Left forelimb (tissue), 1 donor: Measurements from ENCODE around the gene TRIM37.
"Not testable (repeated sequence)": the region's sequence is repeated elsewhere in the genome, so short reads cannot be mapped to it uniquely, and the experiment has no call there.

Experiments used
- DNase-seq: peaks from one replicate; pipeline ENCODE4 v3.0.0-alpha.2; 2018; ENCODE audit warnings: low spot score

Gene TRIM37, protein sequence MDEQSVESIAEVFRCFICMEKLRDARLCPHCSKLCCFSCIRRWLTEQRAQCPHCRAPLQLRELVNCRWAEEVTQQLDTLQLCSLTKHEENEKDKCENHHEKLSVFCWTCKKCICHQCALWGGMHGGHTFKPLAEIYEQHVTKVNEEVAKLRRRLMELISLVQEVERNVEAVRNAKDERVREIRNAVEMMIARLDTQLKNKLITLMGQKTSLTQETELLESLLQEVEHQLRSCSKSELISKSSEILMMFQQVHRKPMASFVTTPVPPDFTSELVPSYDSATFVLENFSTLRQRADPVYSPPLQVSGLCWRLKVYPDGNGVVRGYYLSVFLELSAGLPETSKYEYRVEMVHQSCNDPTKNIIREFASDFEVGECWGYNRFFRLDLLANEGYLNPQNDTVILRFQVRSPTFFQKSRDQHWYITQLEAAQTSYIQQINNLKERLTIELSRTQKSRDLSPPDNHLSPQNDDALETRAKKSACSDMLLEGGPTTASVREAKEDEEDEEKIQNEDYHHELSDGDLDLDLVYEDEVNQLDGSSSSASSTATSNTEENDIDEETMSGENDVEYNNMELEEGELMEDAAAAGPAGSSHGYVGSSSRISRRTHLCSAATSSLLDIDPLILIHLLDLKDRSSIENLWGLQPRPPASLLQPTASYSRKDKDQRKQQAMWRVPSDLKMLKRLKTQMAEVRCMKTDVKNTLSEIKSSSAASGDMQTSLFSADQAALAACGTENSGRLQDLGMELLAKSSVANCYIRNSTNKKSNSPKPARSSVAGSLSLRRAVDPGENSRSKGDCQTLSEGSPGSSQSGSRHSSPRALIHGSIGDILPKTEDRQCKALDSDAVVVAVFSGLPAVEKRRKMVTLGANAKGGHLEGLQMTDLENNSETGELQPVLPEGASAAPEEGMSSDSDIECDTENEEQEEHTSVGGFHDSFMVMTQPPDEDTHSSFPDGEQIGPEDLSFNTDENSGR

DNA sequence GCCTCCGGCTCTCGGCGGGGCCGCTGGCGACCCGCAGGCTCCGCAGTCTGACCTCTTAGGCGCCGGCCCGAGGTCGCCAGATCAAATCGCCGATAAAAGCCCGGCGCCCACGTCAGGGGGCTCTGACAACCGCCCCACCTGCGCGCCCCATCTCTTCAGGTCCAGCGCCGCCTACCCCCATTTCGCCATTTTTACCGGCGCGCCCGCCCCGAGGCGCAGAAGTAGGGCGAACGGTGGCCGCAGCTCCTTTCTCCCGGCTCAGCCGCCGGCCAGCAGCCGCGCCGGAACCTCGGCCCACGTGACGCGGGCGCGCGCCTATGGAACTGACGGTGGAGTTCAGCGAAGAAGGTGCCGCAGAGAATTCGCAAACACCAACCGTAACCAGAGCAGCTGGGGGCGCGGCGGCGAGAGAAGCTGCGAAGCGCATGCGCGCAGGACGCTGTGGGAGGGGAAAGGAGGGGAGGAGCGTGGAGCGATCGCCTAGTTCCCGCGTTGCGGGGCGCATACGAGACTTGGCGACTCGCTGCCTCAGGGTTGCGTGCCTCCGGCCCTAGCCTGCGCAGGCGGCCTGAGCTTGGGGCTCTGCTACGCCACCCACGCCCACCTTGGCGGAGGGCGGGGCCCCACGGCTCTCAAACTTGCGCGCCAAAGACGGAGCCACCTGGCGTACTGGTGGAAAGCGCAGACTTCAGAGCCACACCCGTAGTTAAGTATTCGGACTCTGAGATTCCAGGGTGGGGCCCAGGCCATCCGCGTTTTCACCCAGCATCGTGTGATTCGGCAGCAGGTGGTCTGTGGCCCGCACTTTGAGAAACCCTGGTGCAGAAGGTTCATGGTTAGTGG, at the start of gene TRIM37:
TRIM37 (minus strand) TSS at position 418 of the 843 bp plus-strand sequence. CDS start 419 bp downstream, outside the sequence.
- DNase-seq, result peak; percentile 99

DNA sequence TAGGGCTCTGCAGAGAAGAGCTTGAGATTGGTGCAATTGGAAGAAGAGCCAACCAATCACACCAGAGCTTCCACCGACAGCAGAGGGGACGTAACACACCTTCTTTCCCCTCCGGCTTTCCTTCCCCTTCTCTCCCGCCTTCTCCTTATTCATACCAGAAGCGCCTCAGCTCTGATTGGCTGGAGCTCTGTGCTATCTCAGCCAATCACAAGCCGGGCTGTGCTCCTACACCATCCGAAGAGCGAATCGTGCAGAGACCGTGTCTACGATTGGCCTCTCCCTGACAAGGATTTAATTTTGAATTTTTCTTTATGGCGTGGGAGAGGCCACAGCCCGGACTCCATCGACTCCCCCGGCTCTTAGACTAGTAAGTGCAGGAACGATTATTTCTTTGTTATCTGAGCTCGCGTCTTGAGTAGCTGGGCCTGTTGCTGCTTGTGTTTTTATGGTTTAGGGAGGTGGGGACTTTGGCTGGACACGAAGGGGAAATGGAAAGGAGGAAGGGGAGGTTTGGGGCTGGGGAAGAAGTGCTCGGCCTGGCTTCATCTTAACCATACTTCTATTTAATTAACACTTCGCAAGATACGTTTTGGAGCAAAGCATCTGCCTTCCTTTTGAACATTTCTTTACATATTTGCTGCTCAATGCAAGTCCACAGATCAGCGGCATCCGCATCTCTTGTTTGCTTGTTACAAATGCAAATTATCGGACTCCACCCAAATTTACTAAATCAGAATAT, 48.9 kb upstream of the TRIM37 start, which contains the start of gene PRR11:
PRR11 (plus strand) TSS at position 308 of the 739 bp plus-strand sequence. CDS start 14,007 bp downstream, outside the sequence.
- no peak for DNase-seq

DNA sequence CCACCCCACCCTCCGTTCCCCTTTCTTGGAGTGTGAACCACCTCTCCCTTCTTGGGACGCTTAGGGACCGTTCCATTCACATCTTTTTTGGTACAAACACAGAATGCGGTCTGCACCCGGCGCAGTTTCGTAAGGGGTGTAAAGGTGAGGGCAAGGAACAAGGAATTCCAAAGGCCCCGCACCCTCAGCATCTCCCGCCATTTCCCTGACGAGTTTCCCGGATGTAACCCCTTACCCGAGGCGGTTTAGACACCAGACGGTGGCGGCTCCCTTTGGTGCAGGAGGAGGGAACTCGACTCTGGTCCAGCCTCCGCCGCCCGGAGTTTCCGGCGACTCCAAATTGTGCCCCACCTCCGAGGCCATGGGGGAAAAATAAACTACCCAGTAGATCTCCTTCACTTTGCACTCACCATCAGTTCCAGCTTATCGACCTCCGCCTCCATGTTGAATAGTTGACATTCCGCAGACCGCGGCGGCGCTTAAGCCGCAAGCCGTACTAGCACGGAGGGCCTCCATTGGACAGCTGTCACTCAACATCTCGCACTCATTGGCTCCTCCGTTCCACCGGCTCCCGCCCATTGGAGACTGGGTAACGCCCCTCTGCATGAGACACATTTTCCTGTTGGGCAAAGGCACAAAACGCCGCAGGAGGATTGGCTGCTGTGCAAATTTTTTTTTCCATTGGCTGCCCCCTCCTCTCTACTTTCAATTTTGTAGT, 48.2 kb upstream of the TRIM37 start, which contains the start of gene SKA2:
SKA2 (minus strand) TSS at position 466 of the 718 bp plus-strand sequence; CDS start at position 443, 23 bp downstream.
- peak; percentile 97 for DNase-seq

DNA sequence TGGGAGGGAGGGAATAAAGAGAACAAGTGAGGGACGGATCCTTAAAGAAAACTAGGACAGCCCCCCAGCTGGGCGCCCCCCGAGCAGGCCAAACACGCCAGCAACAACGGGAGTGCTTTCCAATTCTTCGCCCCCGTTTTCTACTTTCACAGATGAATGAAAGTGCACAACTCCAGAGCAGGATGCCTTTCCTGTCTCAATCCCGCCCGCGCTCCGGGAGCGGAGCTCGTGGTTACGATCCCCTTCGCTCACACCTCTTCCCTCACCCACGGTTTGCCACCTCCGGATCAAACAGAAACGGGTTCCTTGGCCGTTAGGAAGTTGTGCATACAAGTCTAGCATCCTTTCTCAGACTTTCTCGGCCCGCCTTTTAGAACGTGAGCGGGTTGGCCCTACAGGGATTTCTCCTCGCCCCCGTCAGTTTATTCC, 47.6 kb upstream of the TRIM37 start:
- DNase-seq, result no peak

DNA sequence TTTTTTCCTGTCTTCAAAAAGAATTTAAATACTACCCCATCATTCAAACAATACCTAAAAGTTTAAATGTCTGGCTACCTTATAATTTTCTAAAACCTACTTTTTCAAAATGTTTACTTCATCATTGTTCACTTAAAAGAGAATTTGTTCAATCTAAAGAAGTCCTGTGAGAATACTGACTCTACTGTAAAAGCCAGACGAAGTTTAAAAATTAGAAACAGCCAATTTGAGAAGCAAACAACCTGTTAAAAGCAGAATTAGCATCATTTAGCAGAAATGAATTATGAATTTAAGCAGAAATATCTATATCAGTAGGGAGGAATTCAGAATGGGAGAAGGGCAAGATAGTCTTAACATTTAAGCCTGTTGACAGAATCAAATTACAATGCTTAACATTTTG, 46.2 kb upstream of the TRIM37 start:
- no peak for DNase-seq

DNA sequence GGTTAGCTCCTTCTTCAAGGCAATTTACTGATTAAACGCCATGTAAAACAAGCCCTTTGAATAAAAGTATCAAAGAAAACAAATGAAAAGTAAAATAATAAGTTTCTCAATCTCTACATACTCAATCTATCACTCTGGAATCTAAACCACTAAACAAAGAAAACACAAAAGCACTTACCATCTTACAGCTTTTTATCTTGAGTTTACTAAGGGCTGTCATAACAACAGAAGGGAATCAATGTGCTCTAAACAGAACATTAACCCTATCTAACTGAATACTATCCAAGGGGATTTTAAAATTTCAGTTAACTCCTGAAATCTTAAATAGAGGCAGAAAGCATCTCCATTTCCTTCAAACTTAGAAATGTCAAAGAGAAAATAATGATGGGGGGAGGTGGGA, 44.9 kb upstream of the TRIM37 start:
- no peak for DNase-seq

DNA sequence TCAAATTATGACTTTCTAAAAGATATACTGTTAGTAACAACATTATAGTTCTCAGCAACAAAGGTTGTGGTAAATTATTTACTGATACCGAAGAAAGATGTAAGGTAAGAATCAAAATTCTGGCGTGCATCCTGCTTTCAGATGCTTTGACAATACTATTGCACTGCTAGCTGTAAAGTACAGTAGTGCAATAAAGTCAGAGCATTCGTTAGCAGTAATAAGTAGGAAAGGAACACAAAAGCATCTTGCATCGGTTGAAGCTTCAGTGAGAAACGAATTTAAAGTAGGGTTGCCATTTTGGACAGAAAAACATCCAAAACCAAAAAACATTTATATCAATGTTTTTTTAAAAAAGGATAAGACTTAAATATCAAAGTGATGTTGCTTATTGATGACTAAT, 44.3 kb upstream of the TRIM37 start:
- no peak for DNase-seq

DNA sequence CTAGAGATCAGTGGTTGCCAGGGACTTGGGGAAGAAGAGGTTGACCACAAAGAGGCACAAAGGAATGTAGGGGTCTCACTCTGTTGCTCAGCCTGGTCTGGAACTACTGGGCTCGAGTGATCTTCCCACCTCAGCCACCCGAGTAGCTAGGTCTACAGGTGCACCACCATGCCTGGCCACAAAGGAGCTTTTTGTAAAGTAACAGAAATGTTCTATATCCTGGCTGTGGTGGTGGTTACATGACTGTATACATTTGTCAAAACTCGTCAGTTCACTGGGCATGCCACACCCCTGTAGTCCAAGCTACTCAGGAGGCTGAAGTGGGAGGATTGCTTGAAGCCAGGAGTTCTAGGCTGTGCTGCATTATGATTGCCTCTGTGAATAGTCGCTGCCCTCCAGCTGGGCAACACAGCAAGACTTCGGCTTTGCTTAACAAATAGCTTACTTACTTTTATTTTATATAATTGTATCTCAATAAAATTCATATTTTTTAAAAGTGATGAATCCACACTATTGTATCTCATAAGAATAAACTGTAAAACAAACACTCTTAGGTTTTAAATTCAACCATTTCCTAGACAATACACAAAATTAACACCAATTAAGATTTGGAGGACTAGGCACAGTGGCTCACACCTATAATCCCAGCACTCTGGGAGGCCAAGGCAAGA, 43.3 kb upstream of the TRIM37 start:
- no peak for DNase-seq

DNA sequence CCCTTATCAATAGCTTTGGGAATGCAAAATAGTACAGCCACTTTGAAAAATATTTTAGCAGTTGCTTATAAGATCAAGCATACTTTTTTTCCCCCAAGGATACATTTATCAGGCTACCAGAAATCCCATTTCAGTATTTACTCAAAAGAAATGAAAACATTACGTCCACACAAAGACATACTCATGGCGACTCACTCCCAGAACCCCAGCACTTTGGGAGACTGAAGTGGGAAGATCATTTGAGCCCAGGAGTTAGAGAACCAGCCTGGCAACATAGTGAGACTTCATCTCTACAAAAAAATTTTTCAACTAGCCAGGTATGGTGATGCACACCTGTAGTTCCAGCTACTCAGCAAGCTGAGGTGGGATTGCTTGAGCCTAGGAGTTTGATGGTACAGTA, 42.4 kb upstream of the TRIM37 start:
- DNase-seq, result no peak

DNA sequence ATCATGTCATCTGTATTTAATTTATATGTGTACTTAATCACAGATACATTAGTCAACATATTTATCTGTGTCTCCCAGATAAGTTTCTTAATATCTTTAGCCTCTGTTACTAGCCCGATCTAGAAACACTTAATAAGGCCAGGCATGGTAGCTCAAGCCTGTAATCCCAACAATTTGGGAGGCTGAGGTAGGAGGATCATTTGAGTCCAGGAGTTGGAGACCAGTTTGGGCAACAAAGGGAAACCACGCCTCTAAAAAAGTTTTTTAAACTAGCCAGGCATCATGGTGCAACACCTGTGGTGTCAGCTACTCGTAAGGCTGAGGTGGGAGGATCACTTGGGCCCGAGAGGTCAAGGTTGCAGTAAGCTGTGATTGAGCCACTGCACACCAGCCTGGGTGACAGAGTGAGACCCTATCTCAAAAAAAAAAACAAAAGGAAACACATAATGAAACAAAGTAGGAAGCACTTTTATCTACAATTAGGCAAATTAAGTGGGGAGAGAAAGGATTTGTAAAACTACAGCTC, 39.0 kb upstream of the TRIM37 start:
- DNase-seq, result no peak

DNA sequence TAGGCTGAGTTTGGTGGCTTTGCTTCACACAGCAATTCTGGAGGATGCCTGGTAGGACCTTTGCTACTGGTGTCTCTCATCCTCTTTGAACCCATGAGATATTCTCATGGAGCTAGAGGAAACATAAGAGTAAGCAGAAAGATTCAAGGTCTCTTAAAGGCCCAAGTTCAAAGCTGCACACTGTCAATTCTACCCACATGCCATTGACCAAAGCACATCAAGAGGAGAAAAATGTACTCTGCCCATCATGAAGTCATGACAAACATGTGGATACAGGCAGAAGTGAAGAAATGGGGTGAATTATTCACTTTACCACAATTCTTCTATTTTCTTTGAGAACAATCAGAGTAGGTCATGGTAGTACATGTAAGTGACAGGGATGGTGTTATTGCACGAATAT, 35.2 kb upstream of the TRIM37 start:
- no peak for DNase-seq

DNA sequence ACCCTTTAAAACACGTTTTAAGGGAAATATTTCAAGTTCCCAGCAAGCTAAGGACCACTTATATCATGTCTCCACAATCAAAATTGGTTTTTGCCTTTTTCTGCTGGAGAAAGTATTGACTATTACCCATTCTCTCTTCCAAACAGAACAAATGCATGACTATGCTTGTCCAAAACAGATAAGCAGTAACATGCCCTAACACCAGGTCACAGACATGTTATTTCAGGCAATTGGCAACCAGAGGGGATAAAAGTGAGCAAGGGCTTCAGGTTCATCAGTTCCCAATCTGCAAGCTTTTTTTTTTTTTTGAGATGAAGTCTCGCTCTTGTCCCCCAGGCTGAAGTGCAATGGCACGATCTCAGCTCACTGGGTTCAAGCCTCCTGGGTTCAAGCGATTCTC, 33.3 kb upstream of the TRIM37 start:
- no peak for DNase-seq

DNA sequence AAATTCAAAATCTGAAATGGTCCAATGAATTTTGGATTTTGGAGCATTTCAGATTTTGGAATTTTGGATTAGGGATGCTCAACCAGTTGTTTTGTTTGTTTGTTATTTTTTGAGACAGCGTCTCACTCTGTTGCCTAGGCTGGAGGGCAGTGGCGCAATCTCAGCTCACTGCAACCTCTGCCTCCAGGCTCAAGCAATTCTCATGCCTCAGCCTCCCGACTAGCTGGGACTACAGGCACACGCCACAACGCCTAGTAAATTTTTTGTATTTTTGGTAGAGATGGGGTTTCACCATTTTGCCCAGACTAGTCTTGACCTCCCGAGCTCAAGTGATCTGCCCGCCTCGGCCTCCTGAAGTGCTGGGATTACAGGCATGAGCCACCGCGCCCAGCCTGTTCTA, 31.7 kb upstream of the TRIM37 start:
- DNase-seq, result not testable (repeated sequence)

DNA sequence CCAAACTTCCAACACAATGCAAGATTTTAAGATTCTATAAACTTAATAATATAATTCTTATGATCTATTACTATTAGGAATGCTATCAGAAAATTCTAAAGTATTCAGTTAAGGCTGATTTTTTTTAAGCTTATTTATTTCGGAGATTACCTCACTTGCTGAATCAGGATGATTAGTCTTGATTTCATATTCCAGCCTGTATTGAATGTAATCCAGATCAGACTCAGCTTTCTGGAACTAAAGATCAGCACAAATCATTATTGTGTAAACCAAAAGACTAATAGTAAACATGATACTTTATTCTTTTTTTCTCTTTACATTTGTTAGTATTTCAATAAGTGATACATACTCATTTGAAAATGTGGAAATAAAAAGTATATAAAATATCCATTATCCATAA, 24.5 kb upstream of the TRIM37 start:
- no peak for DNase-seq

DNA sequence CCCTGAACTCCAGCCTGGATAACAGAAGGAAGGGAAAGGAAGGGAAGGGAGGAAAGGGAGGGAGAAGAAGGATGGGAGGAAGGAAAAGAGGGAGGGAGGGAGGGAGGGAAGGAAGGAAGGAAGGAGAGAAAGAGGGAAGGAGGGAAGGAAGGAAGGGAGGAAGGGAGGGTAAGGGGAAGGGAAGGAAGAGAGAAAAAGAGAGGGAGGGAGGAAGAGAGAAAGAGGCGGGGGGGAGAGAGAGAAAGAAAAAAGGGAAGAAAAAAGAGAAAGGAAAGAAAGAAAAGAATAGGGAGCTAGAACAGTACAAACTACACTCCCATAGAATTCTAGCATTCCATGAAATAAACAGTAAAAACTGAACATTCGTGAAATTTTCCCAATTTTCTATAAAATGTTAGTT, 23.1 kb upstream of the TRIM37 start:
- DNase-seq, result no peak

DNA sequence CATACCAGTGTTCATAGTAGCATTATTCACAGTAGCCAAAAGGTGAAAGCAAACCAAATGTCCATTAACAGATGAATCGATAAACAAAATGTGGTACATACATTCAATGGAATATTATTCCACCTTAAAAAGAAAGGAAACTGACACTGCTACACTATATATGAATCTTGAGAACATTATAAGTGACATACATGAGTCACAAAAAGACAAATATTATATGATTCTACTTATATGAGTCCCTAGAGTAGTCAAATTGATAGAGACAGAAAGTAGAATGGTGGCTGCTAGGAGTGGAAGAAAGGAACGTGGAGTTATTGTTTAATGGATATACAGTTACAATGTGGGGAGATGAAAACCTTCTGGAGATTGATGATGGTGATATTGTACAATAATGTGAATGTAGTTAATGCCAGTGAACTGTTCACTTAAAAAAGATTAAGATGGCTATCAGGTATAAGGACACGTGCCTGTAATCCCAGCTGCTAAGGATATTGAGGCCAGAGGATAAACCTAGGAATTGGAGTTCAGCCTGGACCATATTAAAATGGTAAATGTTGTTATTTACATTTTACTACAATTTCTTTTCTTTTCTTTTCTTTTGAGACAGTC, 20.2 kb upstream of the TRIM37 start:
- no peak for DNase-seq

DNA sequence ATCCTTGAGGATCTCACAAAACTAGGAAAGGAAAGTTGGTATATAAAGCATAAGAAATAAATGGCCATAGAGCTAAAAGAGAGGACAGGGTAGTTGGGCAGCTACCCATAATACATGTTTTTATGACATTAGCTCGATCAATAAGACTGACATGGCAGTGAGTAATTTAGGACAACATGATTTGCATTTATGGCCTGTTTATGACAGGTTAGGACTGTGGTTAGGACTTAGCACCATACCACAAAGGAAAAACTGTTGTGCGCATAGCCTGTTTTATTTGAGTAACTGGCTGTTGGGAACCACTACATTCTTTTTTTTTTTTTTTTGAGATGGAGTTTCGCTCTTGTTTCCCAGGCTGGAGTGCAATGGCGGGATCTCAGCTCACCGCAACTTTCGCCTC, 18.0 kb upstream of the TRIM37 start:
- DNase-seq, result no peak

DNA sequence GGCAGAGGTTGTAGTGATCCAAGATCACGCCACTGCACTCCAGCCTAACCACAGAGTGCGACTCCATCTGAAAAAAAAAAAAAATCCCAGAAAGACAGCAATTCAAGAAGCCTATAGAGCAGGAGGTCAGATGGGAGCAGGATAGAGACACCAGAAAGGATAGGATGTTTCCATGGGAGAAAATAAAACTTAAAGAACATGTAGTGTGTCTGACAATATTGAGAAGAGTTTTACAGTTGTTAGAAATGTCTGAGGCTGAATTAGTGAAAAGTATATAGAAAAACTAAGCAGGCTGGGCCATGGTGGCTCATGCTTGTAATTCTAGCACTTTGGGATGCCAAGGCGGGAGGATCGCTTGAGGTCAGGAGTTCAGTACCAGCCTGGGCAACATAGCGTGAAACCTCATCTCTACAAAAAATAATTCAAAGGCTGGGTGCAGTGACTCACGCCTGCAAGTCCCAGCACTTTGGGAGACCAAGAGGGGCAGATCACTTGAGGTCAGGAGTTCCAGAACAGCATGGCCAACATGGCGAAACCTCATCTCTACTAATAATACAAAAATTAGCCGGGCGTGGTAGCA, 15.3 kb upstream of the TRIM37 start:
- DNase-seq, result no peak

DNA sequence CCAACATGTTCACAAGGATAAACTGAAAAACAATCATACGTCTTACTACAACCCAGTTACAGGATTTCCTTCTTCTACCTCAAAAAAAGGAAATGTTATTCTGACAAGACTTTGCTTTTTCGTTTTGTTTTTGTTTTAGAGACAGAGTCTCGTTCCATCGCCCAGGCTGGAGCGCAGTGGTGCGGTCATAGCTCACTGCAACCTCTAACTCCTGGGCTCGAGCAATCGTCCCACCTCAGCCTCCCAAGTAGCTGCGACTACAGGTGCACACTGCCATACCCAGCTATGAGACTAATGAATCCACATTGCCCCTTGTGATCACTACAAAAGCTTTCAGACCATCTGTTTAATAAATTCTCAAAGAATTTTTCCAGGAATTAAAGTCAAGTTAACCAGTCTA, 8.8 kb upstream of the TRIM37 start:
- no peak for DNase-seq
